IPS DF 6.9 (cell line): ENCODE results near the gene KRT2.
A peak's percentile ranks its signal among the peaks of the same experiment; 100 is the strongest.

Source experiments
- DNase-seq: peaks from one replicate; pipeline ENCODE4 v3.0.0-alpha.2; 2013; ENCODE audit warnings: low read depth, low spot score
- H3K27ac ChIP-seq: one replicate; pipeline ENCODE4 v1.5.1; 2013; ENCODE audit warnings: low read length, control low read depth
- H3K27me3 ChIP-seq: 2 replicates; pipeline ENCODE4 v1.6.1; 2013; ENCODE audit warnings: mild to moderate bottlenecking, low read length; ENCODE audit not compliant: control insufficient read depth, insufficient read depth
- H3K36me3 ChIP-seq: 2 replicates; pipeline ENCODE4 v1.6.1; 2013; ENCODE audit warnings: low read length; ENCODE audit not compliant: control insufficient read depth, insufficient read depth
- H3K4me1 ChIP-seq: 2 replicates; pipeline ENCODE4 v1.6.1; 2013; ENCODE audit warnings: low read length; ENCODE audit not compliant: control insufficient read depth, insufficient read depth
- H3K4me3 ChIP-seq: 2 replicates; pipeline ENCODE4 v1.5.1; 2013; ENCODE audit warnings: mild to moderate bottlenecking, low read length
- H3K9me3 ChIP-seq: 2 replicates; pipeline ENCODE4 v1.6.1; 2013; ENCODE audit warnings: low read length, inconsistent platforms; ENCODE audit not compliant: control insufficient read depth, insufficient read depth
- WGBS: extraction: QIAGEN DNeasy Blood & Tissue Kit; methylation state at CpG from one replicate; pipeline ENCODE4 v1.1.7; 2013; ENCODE audit warnings: mixed read lengths, missing lambda C conversion rate; ENCODE audit not compliant: insufficient read length, insufficient coverage; 5-methylcytosine and 5-hydroxymethylcytosine counted together

KRT2 gene

DNA sequence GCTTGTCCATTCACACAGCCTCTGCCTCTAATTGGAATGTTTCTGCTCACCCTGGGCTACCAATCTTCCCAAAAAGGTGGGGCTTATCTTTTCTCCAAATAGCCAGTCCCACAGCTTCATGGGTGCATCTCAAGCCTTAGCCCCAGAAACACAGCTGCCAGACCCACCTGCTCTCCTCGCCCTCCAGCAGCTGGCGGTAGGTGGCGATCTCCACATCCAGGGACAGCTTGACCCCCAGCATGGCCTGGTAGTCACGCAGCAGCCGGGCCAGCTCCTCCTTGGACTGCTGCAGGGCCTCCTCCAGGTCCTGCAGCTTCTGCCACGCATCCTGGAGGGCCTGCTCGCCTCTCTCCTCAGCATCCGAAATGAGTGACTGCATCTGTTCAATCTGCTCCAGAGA is 40.2 kb upstream of the KRT2 start:
- no peak for DNase-seq
- no peak overlapping the region for H3K4me3 ChIP-seq
- no peaks in the 10 kb centered on the region for H3K9me3 ChIP-seq
- no peaks in the 10 kb centered on the region for H3K36me3 ChIP-seq
- no CpG with 5 or more reads among the region's 8 CpGs for WGBS
- H3K4me1 ChIP-seq, result no peaks in the 10 kb centered on the region
- peaks cover 3% of the 10 kb centered on the region; the same call in 1 of the 2 replicates for H3K27me3 ChIP-seq
- no peak overlapping the region for H3K27ac ChIP-seq

DNA sequence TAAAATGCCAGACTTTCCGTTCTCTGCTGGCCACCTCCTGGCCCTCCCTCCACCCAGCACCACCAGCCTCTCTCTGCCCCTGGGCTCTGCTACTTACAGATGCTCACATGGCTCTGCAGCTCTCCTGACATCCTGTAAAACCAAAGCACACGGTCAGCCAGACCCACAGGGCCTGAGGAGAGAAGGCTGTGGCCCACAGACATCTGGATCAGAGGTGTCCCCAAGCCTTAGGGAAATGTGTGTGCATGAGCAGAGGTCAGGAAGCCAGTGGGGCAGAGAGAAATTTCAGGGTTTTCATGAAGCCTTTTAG is 39.8 kb upstream of the KRT2 start:
- no CpG with 5 or more reads among the region's 2 CpGs for WGBS
- H3K27me3 ChIP-seq, result peaks cover 3% of the 10 kb centered on the region; the same call in 1 of the 2 replicates
- no peak overlapping the region for H3K4me3 ChIP-seq
- no peak for DNase-seq
- H3K36me3 ChIP-seq, result no peaks in the 10 kb centered on the region
- no peak overlapping the region for H3K27ac ChIP-seq
- H3K4me1 ChIP-seq, result no peaks in the 10 kb centered on the region
- no peaks in the 10 kb centered on the region for H3K9me3 ChIP-seq

DNA sequence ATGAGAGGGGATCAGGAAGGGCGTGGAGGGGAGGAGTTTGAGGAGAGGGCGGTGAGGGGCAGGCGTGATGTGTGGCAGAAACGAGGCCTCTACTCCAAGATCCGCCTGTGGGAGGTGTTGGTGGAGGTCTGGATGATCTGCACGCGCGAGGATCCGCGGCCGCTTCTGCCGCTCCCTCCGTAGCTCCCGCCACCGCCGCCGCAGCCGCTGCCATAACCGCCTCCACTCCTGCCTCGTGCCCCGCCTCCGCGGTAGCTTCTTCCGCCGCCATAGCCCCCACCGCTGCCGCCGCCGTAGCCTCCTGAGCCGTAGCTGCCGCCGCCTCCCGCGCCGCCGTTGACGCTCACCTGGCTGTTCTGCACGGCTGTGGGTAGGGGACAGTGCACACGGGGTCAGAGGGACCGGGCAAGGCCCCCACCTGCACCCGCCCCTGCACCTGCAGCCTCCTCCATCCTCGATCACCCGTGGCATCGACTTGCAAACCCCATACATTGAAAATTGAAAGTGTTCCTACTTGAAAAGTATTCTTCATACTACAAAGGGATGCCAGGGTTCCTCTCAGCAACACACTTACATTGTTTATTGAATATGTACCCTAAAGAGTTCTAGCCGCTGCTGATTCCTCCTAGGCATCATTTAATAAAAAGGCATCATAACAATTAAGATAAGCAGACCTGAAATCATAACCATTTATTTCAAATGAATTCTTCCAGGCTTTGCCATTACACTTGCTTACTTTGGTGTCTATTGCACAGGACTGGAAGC is 39.2 kb upstream of the KRT2 start:
- H3K27me3 ChIP-seq, result peaks cover 3% of the 10 kb centered on the region; the same call in 1 of the 2 replicates
- DNase-seq, result no peak
- H3K4me1 ChIP-seq, result no peaks in the 10 kb centered on the region
- no peak overlapping the region for H3K27ac ChIP-seq
- WGBS, result no CpG with 5 or more reads among the region's 45 CpGs
- peak overlapping the region; percentile 11; the same call in 1 of the 2 replicates for H3K4me3 ChIP-seq
- no peaks in the 10 kb centered on the region for H3K9me3 ChIP-seq
- no peaks in the 10 kb centered on the region for H3K36me3 ChIP-seq

DNA sequence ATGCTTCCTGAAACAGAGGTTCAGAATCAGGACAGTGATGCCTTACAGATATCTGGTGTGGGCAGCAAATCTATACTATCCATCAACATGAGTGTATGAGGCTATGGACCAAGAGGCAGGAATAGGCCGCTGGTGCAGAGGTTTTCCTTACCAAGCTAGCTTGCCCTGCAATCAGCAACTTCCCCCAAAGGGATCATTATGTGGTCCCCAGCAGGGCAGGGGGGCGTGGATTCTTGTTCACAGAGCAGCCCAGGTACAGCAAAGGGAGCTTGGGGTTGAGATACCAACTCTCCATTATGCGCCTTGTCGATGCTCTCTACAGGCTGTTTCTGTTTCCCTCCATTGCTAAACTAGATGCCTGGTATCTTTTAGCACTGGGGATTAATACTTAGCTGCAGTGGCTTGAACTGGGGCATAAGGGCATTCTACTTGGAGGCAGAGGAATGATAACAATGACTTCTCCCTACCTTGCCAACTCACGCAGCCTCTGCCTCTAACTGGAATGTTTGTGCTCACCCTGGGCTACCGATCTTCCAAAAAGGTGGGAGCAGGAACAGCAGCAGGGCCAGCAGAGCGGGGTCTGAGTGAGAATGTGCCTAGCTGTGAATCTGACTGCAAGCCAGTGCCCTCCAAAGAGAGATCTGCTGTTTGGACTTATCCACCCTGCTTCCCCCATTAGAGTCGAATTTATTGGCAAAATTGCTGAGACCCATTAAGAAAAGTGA is 38.5 kb upstream of the KRT2 start:
- H3K27me3 ChIP-seq, result peaks cover 3% of the 10 kb centered on the region; the same call in 1 of the 2 replicates
- DNase-seq, result no peak
- WGBS, result no CpG with 5 or more reads among the region's 8 CpGs

GRCh38 chr12:52689936-52690335 is 37.9 kb upstream of the KRT2 start:
- Histone ChIP-seq H3K27ac (no peak overlapping the region), H3K9me3 (no peaks in the 10 kb centered on the region), H3K4me1 (no peaks in the 10 kb centered on the region), H3K36me3 (no peaks in the 10 kb centered on the region), H3K4me3 (no peak overlapping the region), H3K27me3 (peaks cover 3% of the 10 kb centered on the region; the same call in 1 of the 2 replicates)
- no CpG with 5 or more reads among the region's 1 CpG for WGBS
- DNase-seq, result no peak

More for the DNA sequence above, 38.5 kb upstream of the KRT2 start:
- H3K27ac ChIP-seq, result no peak overlapping the region
- no peak overlapping the region; the same call in 1 of the 2 replicates for H3K4me3 ChIP-seq
- H3K9me3 ChIP-seq, result no peaks in the 10 kb centered on the region
- no peaks in the 10 kb centered on the region for H3K4me1 ChIP-seq
- no peaks in the 10 kb centered on the region for H3K36me3 ChIP-seq

DNA sequence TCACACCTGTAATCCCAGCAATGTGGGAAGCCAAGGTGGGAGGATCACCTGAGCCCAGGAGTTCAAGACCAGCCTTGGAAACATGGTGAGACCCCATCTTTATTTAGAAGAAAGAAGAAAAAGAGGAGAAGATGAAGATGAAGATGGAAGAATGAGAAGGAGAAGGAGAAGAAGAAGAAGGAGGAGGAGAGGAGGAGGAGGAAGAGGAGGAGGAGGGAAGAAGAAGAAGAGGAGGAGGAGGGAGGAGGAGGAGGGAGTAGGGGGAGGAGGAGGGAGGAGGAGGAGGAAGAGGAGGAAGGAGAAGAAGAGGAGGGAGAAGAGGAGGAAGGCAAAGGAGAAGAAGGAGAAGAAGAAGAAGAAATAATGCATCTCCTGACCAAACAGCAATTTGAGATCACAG is 37.2 kb upstream of the KRT2 start:
- peaks cover 3% of the 10 kb centered on the region; the same call in 1 of the 2 replicates for H3K27me3 ChIP-seq
- no peaks in the 10 kb centered on the region for H3K36me3 ChIP-seq
- no peaks in the 10 kb centered on the region for H3K4me1 ChIP-seq
- DNase-seq, result no peak
- H3K4me3 ChIP-seq, result no peak overlapping the region
- H3K9me3 ChIP-seq, result no peaks in the 10 kb centered on the region
- no peak overlapping the region for H3K27ac ChIP-seq

DNA sequence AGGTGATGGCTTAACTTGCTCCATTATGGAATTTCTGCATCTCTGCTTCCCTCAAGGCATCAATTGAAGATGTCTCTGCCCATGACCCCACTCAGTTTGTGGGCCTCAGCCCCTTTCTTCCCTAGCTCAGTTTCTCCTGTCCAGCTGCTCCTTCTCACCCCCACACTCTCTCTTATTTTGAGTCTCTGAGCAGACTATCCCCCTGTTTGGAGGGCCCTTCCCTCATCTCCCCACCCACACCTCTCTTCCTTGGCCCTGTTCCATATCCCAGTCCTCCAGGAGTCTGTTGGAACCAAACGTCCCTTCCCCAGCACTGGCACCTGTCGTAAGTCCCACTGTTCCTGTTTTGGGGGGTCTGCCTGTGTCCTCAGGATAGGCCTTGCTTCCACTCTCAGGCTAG is 36.5 kb upstream of the KRT2 start:
- peaks cover 3% of the 10 kb centered on the region; the same call in 1 of the 2 replicates for H3K27me3 ChIP-seq

GRCh38 chr12:52687497-52688385 is 35.7 kb upstream of the KRT2 start:
- DNase-seq, result no peak
- no CpG with 5 or more reads among the region's 8 CpGs for WGBS
- no peak overlapping the region for H3K4me3 ChIP-seq

More for the DNA sequence above, 36.5 kb upstream of the KRT2 start:
- no CpG with 5 or more reads among the region's 2 CpGs for WGBS
- Histone ChIP-seq H3K36me3 (no peaks in the 10 kb centered on the region), H3K27ac (no peak overlapping the region), H3K4me3 (no peak overlapping the region), H3K4me1 (no peaks in the 10 kb centered on the region), H3K9me3 (no peaks in the 10 kb centered on the region)
- no peak for DNase-seq

GRCh38 chr12:52686756-52687487 is 34.9 kb upstream of the KRT2 start:
- no peak for DNase-seq
- H3K4me3 ChIP-seq, result no peak overlapping the region
- H3K4me1 ChIP-seq, result no peaks in the 10 kb centered on the region
- WGBS, result no CpG with 5 or more reads among the region's 9 CpGs
- no peak overlapping the region for H3K27ac ChIP-seq
- no peaks in the 10 kb centered on the region for H3K9me3 ChIP-seq
- no peaks in the 10 kb centered on the region for H3K36me3 ChIP-seq
- peaks cover 3% of the 10 kb centered on the region; the same call in 1 of the 2 replicates for H3K27me3 ChIP-seq

More at GRCh38 chr12:52687497-52688385, 35.7 kb upstream of the KRT2 start:
- Histone ChIP-seq H3K27ac (no peak overlapping the region), H3K27me3 (peaks cover 3% of the 10 kb centered on the region; the same call in 1 of the 2 replicates), H3K36me3 (no peaks in the 10 kb centered on the region), H3K4me1 (no peaks in the 10 kb centered on the region), H3K9me3 (no peaks in the 10 kb centered on the region)
